Testis (tissue), 3 donors: ENCODE results near the gene CEP85. TPM values are rescaled to one million over a fixed set of nuclear protein-coding genes. Genes with fewer than 3 reads are reported as not detected.

Experiments
- DNase-seq: peaks from one replicate; pipeline ENCODE4 v3.0.0-alpha.2; 2019
- H3K27ac ChIP-seq, 2 donors: fragments of 200-600 bp; sonication (generic); one replicate each; pipeline ENCODE4 v1.5.1; 2019
- H3K27me3 ChIP-seq: fragments of 200-600 bp; sonication (generic); one replicate; pipeline ENCODE4 v1.5.1; 2019
- H3K36me3 ChIP-seq: fragments of 200-600 bp; sonication (generic); one replicate; pipeline ENCODE4 v1.5.1; 2017; ENCODE audit warnings: low read depth; ENCODE audit errors: missing control alignments
- H3K4me1 ChIP-seq: fragments of 200-600 bp; sonication (generic); one replicate; pipeline ENCODE4 v1.5.1; 2019
- H3K4me3 ChIP-seq, 2 donors: fragments of 200-600 bp; sonication (generic); one replicate each; pipeline ENCODE4 v1.5.1; 2017 to 2019
- H3K9me3 ChIP-seq: fragments of 200-600 bp; sonication (generic); one replicate; pipeline ENCODE4 v1.5.1; 2017
- POLR2A ChIP-seq: fragments of 450-650 bp; IDR thresholded peaks from one replicate; pipeline ENCODE4 v1.6.1; 2017; ENCODE audit warnings: antibody characterized with exemption, mild to moderate bottlenecking, moderate library complexity
- WGBS, 2 donors: methylation state at CpG; one replicate each; pipeline ENCODE4 v1.1.5; 2018; 5-methylcytosine and 5-hydroxymethylcytosine counted together
- intact Hi-C: fragments of 100-400 bp; cut with DNase I; formaldehyde crosslinking; loops from one replicate; pipeline ENCODE4 v1.15.1; 2023; ENCODE audit warnings: low total_unique reads
- polyA plus RNA-seq: library from polyadenylated mRNA; stranded (reverse); fragments of 350-450 nt; fragmentation: Illumina TruSeq; extraction: RNeasy Lipid Tissue Mini Kit (QIAGEN cat#74804); gene quantifications from one replicate; pipeline ENCODE4 v1.2.3, GENCODE V29; 2014; ENCODE audit warnings: low read depth, low replicate concordance; ENCODE audit not compliant: insufficient read depth
- total RNA-seq, 2 donors: library from RNA; depleted of rRNA; stranded (reverse); fragments of >200 nt; gene quantifications; one replicate each; pipeline ENCODE4 v1.2.3, GENCODE V29; 2016
- TF ChIP-seq, protein P1 (sequence below), 3 experiments: fragments of 450-650 bp in 2 of 3; fragments of 200-600 bp in 1 of 3; sonication (generic) in 1 of 3; IDR thresholded peaks; one replicate each; pipeline ENCODE4 v1.5.1; 2016 to 2019; ENCODE audit warnings: antibody characterized with exemption in 3 of 3, mild to moderate bottlenecking in 2 of 3, moderate library complexity in 1 of 3

CEP85 gene
- total and polyA plus RNA-seq, 3 donors from 2014 or later = 52.1 to 82.5 (median 61.8) TPM

DNA sequence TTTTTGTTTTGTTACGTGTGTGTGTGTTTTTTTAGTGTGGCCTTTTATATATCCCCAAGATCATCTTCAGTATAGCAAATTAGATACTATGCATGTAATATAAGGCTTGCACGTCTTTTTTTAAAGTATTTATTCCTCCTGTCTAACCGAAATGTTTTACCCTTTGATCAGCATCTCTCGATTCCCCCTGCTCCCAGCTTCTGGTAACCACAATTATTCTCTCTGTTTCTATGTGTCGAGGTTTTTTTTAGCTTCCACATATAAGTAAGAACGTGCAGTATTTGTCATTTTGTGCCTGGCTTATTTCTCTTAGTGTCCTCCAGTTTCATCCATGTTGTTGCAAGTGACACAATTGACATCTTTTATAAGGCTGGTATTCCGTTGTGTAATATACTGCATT, 18.7 kb downstream of the CEP85 start:
- TF ChIP-seq, protein P1, sequence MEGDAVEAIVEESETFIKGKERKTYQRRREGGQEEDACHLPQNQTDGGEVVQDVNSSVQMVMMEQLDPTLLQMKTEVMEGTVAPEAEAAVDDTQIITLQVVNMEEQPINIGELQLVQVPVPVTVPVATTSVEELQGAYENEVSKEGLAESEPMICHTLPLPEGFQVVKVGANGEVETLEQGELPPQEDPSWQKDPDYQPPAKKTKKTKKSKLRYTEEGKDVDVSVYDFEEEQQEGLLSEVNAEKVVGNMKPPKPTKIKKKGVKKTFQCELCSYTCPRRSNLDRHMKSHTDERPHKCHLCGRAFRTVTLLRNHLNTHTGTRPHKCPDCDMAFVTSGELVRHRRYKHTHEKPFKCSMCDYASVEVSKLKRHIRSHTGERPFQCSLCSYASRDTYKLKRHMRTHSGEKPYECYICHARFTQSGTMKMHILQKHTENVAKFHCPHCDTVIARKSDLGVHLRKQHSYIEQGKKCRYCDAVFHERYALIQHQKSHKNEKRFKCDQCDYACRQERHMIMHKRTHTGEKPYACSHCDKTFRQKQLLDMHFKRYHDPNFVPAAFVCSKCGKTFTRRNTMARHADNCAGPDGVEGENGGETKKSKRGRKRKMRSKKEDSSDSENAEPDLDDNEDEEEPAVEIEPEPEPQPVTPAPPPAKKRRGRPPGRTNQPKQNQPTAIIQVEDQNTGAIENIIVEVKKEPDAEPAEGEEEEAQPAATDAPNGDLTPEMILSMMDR (IDR thresholded peaks at IDR 0.05) = no peak
- TF ChIP-seq POLR2A = no peak

DNA sequence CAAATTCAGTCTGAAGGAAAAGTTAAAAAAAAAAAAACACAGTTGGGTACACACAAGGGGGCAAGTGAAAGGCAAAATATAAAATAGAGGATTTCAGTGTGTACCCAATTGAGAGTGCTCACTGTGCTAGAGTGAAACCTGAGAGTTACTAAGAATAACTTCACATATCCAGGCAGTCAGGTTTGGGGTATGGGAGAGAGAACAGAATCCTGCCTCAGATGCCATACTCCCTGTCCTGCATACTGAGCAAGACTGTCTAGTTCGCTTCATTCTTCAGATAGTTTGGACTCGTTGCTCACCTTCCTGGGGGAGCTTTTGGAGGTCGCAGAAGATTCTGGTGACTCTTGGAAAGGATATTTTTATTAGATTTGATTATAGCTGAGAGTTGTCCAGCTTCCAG, 20.4 kb downstream of the CEP85 start:
- H3K4me3 ChIP-seq = no peak overlapping the region
- peaks cover 3% of the 10 kb centered on the region for H3K4me1 ChIP-seq
- 70 to 74% methylated on average over 3 of the region's 3 CpGs for whole genome bisulfite sequencing, 2 donors
- H3K27ac ChIP-seq = no peak overlapping the region
- no peaks in the 10 kb centered on the region for H3K27me3 ChIP-seq
- no peaks in the 10 kb centered on the region for H3K9me3 ChIP-seq
- no peak for DNase-seq
- intact Hi-C loops = no loop called here
- TF ChIP-seq, protein P1 (IDR thresholded peaks at IDR 0.05) = no peak
- TF ChIP-seq POLR2A = no peak
- H3K36me3 ChIP-seq = no peaks in the 10 kb centered on the region

More for the DNA sequence above, 18.7 kb downstream of the CEP85 start:
- intact Hi-C loops = no loop called here
- H3K36me3 ChIP-seq = no peaks in the 10 kb centered on the region
- H3K4me3 ChIP-seq = no peak overlapping the region
- DNase-seq = no peak
- H3K27ac ChIP-seq = no peak overlapping the region
- H3K27me3 ChIP-seq = no peaks in the 10 kb centered on the region
- 83% methylated on average over 7 of the region's 7 CpGs for WGBS, 2 donors
- no peaks in the 10 kb centered on the region for H3K9me3 ChIP-seq
- no peaks in the 10 kb centered on the region for H3K4me1 ChIP-seq

DNA sequence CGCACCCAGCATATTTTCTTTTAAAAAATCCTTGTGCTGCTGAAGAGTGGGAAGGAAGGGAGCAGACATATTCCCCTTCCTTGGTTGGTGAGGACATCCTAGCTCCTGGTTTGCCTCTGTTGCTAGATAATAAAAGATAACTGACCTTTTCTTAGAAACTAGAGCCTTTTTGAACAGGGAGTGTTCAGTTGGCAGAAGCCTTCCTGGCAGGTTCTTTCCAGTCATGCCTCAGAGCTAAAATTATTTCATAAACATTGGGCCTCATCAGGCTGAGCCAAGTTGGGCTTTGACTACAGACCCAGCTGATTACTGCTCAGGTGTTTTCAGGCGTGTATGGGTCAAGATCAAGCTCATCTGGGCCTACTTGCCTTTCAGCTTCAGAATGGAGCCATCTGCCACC, 23.2 kb downstream of the CEP85 start:
- DNase-seq = no peak
- no peak overlapping the region for H3K27ac ChIP-seq
- H3K36me3 ChIP-seq = no peaks in the 10 kb centered on the region
- WGBS, 2 donors = 92 to 100% methylated on average over 2 of the region's 2 CpGs
- H3K9me3 ChIP-seq = no peaks in the 10 kb centered on the region
- no peaks in the 10 kb centered on the region for H3K27me3 ChIP-seq
- no peak overlapping the region for H3K4me3 ChIP-seq
- intact Hi-C loops = no loop called here
- peaks cover 10% of the 10 kb centered on the region for H3K4me1 ChIP-seq
- no peak for TF ChIP-seq POLR2A
- TF ChIP-seq, protein P1 (IDR thresholded peaks at IDR 0.05) = no peak

- H3K36me3 ChIP-seq = no peaks in the 10 kb centered on the region
- no peaks in the 10 kb centered on the region for H3K9me3 ChIP-seq
- H3K27me3 ChIP-seq = no peaks in the 10 kb centered on the region
- DNase-seq = no peak
- TF ChIP-seq, protein P1 (IDR thresholded peaks at IDR 0.05) = no peak
- no peak for TF ChIP-seq POLR2A
- intact Hi-C loops = no loop called here
- H3K4me3 ChIP-seq = no peak overlapping the region
- peak overlapping the region in 1 of 2 donors; percentile 1 for H3K27ac ChIP-seq
- H3K4me1 ChIP-seq = peaks cover 10% of the 10 kb centered on the region
- 68 to 71% methylated on average over 2 of the region's 2 CpGs for WGBS, 2 donors
Measured at GRCh38 chr1:26259005-26259404, 25.0 kb downstream of the CEP85 start.

- peaks cover 10% of the 10 kb centered on the region for H3K4me1 ChIP-seq
- no peaks in the 10 kb centered on the region for H3K27me3 ChIP-seq
- TF ChIP-seq, protein P1 (IDR thresholded peaks at IDR 0.05) = no peak
- TF ChIP-seq POLR2A = no peak
- intact Hi-C loops = no loop called here
- no peaks in the 10 kb centered on the region for H3K36me3 ChIP-seq
- H3K9me3 ChIP-seq = no peaks in the 10 kb centered on the region
- no peak overlapping the region for H3K4me3 ChIP-seq
- no peak for DNase-seq
- WGBS, 2 donors = 33 to 55% methylated on average over 5 of the region's 5 CpGs
- peak overlapping the region in 1 of 2 donors; percentile 1 for H3K27ac ChIP-seq
Measured at GRCh38 chr1:26259578-26259977, 25.6 kb downstream of the CEP85 start.
